ENCODE measurements around the gene TWF2. TPM values are rescaled to one million over a fixed set of nuclear protein-coding genes. Genes with fewer than 3 reads are reported as not detected.

The TWF2 gene
- total and polyA plus RNA-seq, 10 of the 15 experiments (the other 5 are each of a cell fraction or from before 2014, with no cell fraction given), result 0.16 to 106 (median 68.5) TPM

GRCh38 chr3:52225452-52226228, 13.3 kb downstream of the TWF2 start, which contains the start of gene TLR9 (continued):
- no peak for TF ChIP-seq TBL1XR1 (IDR thresholded peaks at IDR 0.05; ENCODE audit: low read depth, low read length)
- no peak for TF ChIP-seq SP1 (IDR thresholded peaks at IDR 0.05; ENCODE audit: low read depth, low read length)
- TF ChIP-seq ZZZ3 (IDR thresholded peaks at IDR 0.05; ENCODE audit: control insufficient read depth, insufficient read length, low read depth), result no peak
- 0 out of 2 replicates have a peak, but pooled peaks have one; percentile 59 for TF ChIP-seq MTA3 (IDR thresholded peaks at IDR 0.05; ENCODE audit: borderline replicate concordance, low read length)
- no peak; a peak in 1 of 4 replicates for TF ChIP-seq BHLHE40 (IDR thresholded peaks at IDR 0.05; ENCODE audit: borderline replicate concordance in 1 of 2, low read depth in 2 of 2, low read length in 1 of 2)
- no peak for TF ChIP-seq FOXK2 (IDR thresholded peaks at IDR 0.05)
- TF ChIP-seq YY1 (IDR thresholded peaks at IDR 0.05; ENCODE audit: low read depth, low read length), result no peak
- TF ChIP-seq CHD2 (IDR thresholded peaks at IDR 0.05; ENCODE audit: borderline replicate concordance, low read depth, low read length), result peak; percentile 65; the same call in 1 of the 2 replicates
- TF ChIP-seq SMAD1 (IDR thresholded peaks at IDR 0.05; ENCODE audit: low read depth, partially characterized antibody), result no peak
- peak; percentile 62; the same call in 1 of the 2 replicates for TF ChIP-seq CREM (IDR thresholded peaks at IDR 0.05; ENCODE audit: low read depth)
- TF ChIP-seq ZNF217 (IDR thresholded peaks at IDR 0.05), result peak; percentile 49; the same call in 1 of the 2 replicates
- TF ChIP-seq, protein P1, sequence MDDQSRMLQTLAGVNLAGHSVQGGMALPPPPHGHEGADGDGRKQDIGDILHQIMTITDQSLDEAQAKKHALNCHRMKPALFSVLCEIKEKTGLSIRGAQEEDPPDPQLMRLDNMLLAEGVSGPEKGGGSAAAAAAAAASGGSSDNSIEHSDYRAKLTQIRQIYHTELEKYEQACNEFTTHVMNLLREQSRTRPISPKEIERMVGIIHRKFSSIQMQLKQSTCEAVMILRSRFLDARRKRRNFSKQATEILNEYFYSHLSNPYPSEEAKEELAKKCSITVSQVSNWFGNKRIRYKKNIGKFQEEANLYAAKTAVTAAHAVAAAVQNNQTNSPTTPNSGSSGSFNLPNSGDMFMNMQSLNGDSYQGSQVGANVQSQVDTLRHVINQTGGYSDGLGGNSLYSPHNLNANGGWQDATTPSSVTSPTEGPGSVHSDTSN (IDR thresholded peaks at IDR 0.05; ENCODE audit: insufficient replicate concordance, low read depth, low read length), result no peak
- TF ChIP-seq POLR2A (IDR thresholded peaks at IDR 0.05; ENCODE audit: low read depth, low read length), result peak; percentile 80
- no peak for TF ChIP-seq PML (IDR thresholded peaks at IDR 0.05; ENCODE audit: low read length)
- TF ChIP-seq STAT1 (conservative IDR thresholded peaks at IDR 0.05), result no peak
- no peak for TF ChIP-seq SIN3A (IDR thresholded peaks at IDR 0.05; ENCODE audit: low read depth, low read length)
- TF ChIP-seq ASH2L (IDR thresholded peaks at IDR 0.05; ENCODE audit: borderline replicate concordance, low read depth), result no peak
- TF ChIP-seq, protein P2, sequence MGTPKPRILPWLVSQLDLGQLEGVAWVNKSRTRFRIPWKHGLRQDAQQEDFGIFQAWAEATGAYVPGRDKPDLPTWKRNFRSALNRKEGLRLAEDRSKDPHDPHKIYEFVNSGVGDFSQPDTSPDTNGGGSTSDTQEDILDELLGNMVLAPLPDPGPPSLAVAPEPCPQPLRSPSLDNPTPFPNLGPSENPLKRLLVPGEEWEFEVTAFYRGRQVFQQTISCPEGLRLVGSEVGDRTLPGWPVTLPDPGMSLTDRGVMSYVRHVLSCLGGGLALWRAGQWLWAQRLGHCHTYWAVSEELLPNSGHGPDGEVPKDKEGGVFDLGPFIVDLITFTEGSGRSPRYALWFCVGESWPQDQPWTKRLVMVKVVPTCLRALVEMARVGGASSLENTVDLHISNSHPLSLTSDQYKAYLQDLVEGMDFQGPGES (IDR thresholded peaks at IDR 0.05), result no peak
- TF ChIP-seq SMARCA5 (IDR thresholded peaks at IDR 0.05), result peak; percentile 47; the same call in 1 of the 2 replicates
- peak; percentile 55; the same call in 1 of the 2 replicates for TF ChIP-seq SMAD5 (IDR thresholded peaks at IDR 0.05; ENCODE audit: low read depth)
- no peak for TF ChIP-seq SREBF1 (IDR thresholded peaks at IDR 0.05; ENCODE audit: low read length)
- TF ChIP-seq IKZF2 (IDR thresholded peaks at IDR 0.05), result peak; percentile 72 to 81
- no peak for TF ChIP-seq CREB1 (IDR thresholded peaks at IDR 0.05; ENCODE audit: low read depth)
- TF ChIP-seq CEBPB (IDR thresholded peaks at IDR 0.05; ENCODE audit: borderline replicate concordance in 1 of 2, low read depth in 2 of 2, low read length in 2 of 2), result no peak; a peak in 1 of 4 replicates
- no peak for TF ChIP-seq TCF7 (IDR thresholded peaks at IDR 0.05; ENCODE audit: borderline replicate concordance)
- TF ChIP-seq, protein P3, sequence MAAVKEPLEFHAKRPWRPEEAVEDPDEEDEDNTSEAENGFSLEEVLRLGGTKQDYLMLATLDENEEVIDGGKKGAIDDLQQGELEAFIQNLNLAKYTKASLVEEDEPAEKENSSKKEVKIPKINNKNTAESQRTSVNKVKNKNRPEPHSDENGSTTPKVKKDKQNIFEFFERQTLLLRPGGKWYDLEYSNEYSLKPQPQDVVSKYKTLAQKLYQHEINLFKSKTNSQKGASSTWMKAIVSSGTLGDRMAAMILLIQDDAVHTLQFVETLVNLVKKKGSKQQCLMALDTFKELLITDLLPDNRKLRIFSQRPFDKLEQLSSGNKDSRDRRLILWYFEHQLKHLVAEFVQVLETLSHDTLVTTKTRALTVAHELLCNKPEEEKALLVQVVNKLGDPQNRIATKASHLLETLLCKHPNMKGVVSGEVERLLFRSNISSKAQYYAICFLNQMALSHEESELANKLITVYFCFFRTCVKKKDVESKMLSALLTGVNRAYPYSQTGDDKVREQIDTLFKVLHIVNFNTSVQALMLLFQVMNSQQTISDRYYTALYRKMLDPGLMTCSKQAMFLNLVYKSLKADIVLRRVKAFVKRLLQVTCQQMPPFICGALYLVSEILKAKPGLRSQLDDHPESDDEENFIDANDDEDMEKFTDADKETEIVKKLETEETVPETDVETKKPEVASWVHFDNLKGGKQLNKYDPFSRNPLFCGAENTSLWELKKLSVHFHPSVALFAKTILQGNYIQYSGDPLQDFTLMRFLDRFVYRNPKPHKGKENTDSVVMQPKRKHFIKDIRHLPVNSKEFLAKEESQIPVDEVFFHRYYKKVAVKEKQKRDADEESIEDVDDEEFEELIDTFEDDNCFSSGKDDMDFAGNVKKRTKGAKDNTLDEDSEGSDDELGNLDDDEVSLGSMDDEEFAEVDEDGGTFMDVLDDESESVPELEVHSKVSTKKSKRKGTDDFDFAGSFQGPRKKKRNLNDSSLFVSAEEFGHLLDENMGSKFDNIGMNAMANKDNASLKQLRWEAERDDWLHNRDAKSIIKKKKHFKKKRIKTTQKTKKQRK (IDR thresholded peaks at IDR 0.05; ENCODE audit: low read depth, low read length), result no peak

Measured in GM12878 (cell line).